H9 (cell line): ENCODE results near the gene NEMF. TPM values are rescaled to one million over a fixed set of nuclear protein-coding genes. Genes with fewer than 3 reads are reported as not detected.

Source experiments
- DNase-seq: peaks from one replicate; pipeline ENCODE4 v3.0.0-alpha.2; 2017
- H2AFZ ChIP-seq: one replicate; pipeline ENCODE4 v1.6.1; 2013; ENCODE audit warnings: mild to moderate bottlenecking, low read length, control low read depth, moderate library complexity
- H2AK5ac ChIP-seq: 2 replicates; pipeline ENCODE4 v1.6.1; 2013; ENCODE audit warnings: low read length, control low read depth, mixed read lengths; ENCODE audit not compliant: insufficient read length
- H2BK120ac ChIP-seq: one replicate; pipeline ENCODE4 v1.6.1; 2013; ENCODE audit warnings: low read depth, mild to moderate bottlenecking, low read length, control low read depth, inconsistent platforms; ENCODE audit not compliant: poor library complexity, severe bottlenecking
- H2BK12ac ChIP-seq: 2 replicates; pipeline ENCODE4 v1.6.1; 2013; ENCODE audit warnings: low read length, control low read depth, mixed read lengths, low read depth; ENCODE audit not compliant: insufficient read length
- H2BK15ac ChIP-seq: 2 replicates; pipeline ENCODE4 v1.6.1; 2013; ENCODE audit warnings: low read depth, low read length, control low read depth
- H2BK20ac ChIP-seq: one replicate; pipeline ENCODE4 v1.6.1; 2013; ENCODE audit warnings: low read depth, mild to moderate bottlenecking, low read length, control low read depth, inconsistent platforms; ENCODE audit not compliant: poor library complexity, severe bottlenecking
- H2BK5ac ChIP-seq: 2 replicates; pipeline ENCODE4 v1.6.1; 2013; ENCODE audit warnings: low read length, control low read depth, mixed read lengths; ENCODE audit not compliant: insufficient read length
- H3K14ac ChIP-seq: 2 replicates; pipeline ENCODE4 v1.6.1; 2013; ENCODE audit warnings: low read length, control low read depth; ENCODE audit not compliant: insufficient read depth
- H3K18ac ChIP-seq: 2 replicates; pipeline ENCODE4 v1.6.1; 2013; ENCODE audit warnings: low read depth, mild to moderate bottlenecking, mixed read lengths, low read length, control low read depth; ENCODE audit not compliant: insufficient read length
- H3K23ac ChIP-seq: 2 replicates; pipeline ENCODE4 v1.6.1; 2013; ENCODE audit warnings: low read length, control low read depth, mixed read lengths, low read depth; ENCODE audit not compliant: insufficient read length
- H3K23me2 ChIP-seq: 2 replicates; pipeline ENCODE4 v1.6.1; 2013; ENCODE audit warnings: low read depth, mild to moderate bottlenecking, mixed read lengths, low read length, control low read depth; ENCODE audit not compliant: insufficient read length, poor library complexity, severe bottlenecking
- H3K27ac ChIP-seq: 2 replicates; pipeline ENCODE4 v1.5.1; 2013; ENCODE audit warnings: low read length, control low read depth, mixed read lengths, low read depth; ENCODE audit not compliant: insufficient read length
- H3K27me3 ChIP-seq: 2 replicates; pipeline ENCODE4 v1.6.1; 2013; ENCODE audit warnings: low read length, control low read depth, inconsistent platforms; ENCODE audit not compliant: insufficient read depth
- H3K4ac ChIP-seq: 2 replicates; pipeline ENCODE4 v1.6.1; 2013; ENCODE audit warnings: low read depth, mild to moderate bottlenecking, control low read depth, inconsistent platforms, low read length, moderate library complexity
- H3K4me1 ChIP-seq: 2 replicates; pipeline ENCODE4 v1.6.1; 2013; ENCODE audit warnings: low read length, control low read depth, inconsistent platforms; ENCODE audit not compliant: insufficient read depth
- H3K4me2 ChIP-seq: 2 replicates; pipeline ENCODE4 v1.6.1; 2013; ENCODE audit warnings: low read length, control low read depth, mixed read lengths; ENCODE audit not compliant: insufficient read length, insufficient read depth
- H3K56ac ChIP-seq: 2 replicates; pipeline ENCODE4 v1.6.1; 2013; ENCODE audit warnings: low read depth, mild to moderate bottlenecking, mixed read lengths, low read length, control low read depth; ENCODE audit not compliant: insufficient read length
- H3K79me1 ChIP-seq: 2 replicates; pipeline ENCODE4 v1.6.1; 2013; ENCODE audit warnings: low read depth, mild to moderate bottlenecking, moderate library complexity, low read length, control low read depth, inconsistent platforms; ENCODE audit not compliant: insufficient read depth, poor library complexity, severe bottlenecking
- H3K79me2 ChIP-seq: 2 replicates; pipeline ENCODE4 v1.6.1; 2013; ENCODE audit warnings: low read length, control low read depth, inconsistent platforms; ENCODE audit not compliant: insufficient read depth
- H3K9ac ChIP-seq: 2 replicates; pipeline ENCODE4 v1.6.1; 2013; ENCODE audit warnings: low read length, control low read depth, mixed read lengths; ENCODE audit not compliant: insufficient read length; ENCODE audit errors: extremely low read depth
- H3K9me3 ChIP-seq: one replicate; pipeline ENCODE4 v1.6.1; 2013; ENCODE audit warnings: low read depth, low read length, inconsistent platforms; ENCODE audit not compliant: control insufficient read depth
- H3T11ph ChIP-seq: one replicate; pipeline ENCODE4 v1.6.1; 2013; ENCODE audit warnings: mild to moderate bottlenecking, low read length, control low read depth, inconsistent platforms
- H4K20me1 ChIP-seq: one replicate; pipeline ENCODE4 v1.6.1; 2013; ENCODE audit not compliant: control insufficient read depth, insufficient read length, insufficient read depth
- H4K5ac ChIP-seq: 2 replicates; pipeline ENCODE4 v1.6.1; 2013; ENCODE audit warnings: low read depth, mild to moderate bottlenecking, mixed read lengths, low read length, control low read depth; ENCODE audit not compliant: insufficient read length
- H4K8ac ChIP-seq: replicated peaks from 2 replicates; pipeline ENCODE4 v1.6.1; 2013; ENCODE audit warnings: low read length, control low read depth, mixed read lengths, low read depth; ENCODE audit not compliant: insufficient read length
- H4K91ac ChIP-seq: 2 replicates; pipeline ENCODE4 v1.6.1; 2013; ENCODE audit warnings: low read depth, mild to moderate bottlenecking, moderate library complexity, mixed read lengths, low read length, control low read depth; ENCODE audit not compliant: insufficient read length
- H3K27ac Mint-ChIP-seq, 3 experiments: 2 replicates in 2 of 3; 3 replicates in 1 of 3; pipeline ENCODE4 v1.8.0; 2020 to 2021; ENCODE audit warnings: mixed read lengths in 3 of 3, mild to moderate bottlenecking in 1 of 3, moderate library complexity in 1 of 3
- H3K27me3 Mint-ChIP-seq: 2 replicates; pipeline ENCODE4 v1.8.0; 2021; ENCODE audit warnings: low read depth, mild to moderate bottlenecking, moderate library complexity, mixed read lengths
- H3K36me3 Mint-ChIP-seq, 3 experiments: 2 replicates in 2 of 3; 3 replicates in 1 of 3; pipeline ENCODE4 v1.8.0; 2020 to 2021; ENCODE audit warnings: low read depth in 3 of 3, mixed read lengths in 3 of 3; ENCODE audit not compliant: insufficient read depth in 1 of 3
- H3K4me1 Mint-ChIP-seq, 2 experiments: 2 replicates each; pipeline ENCODE4 v1.8.0; 2020; ENCODE audit warnings: mixed read lengths in 2 of 2
- H3K4me3 Mint-ChIP-seq, 2 experiments: 2 replicates in 1 of 2; 3 replicates in 1 of 2; pipeline ENCODE4 v1.8.0; 2020 to 2021; ENCODE audit warnings: mild to moderate bottlenecking in 2 of 2, mixed read lengths in 2 of 2, moderate library complexity in 1 of 2
- H3K9me3 Mint-ChIP-seq, 2 experiments: 2 replicates in 1 of 2; 3 replicates in 1 of 2; pipeline ENCODE4 v1.8.0; 2020; ENCODE audit warnings: mild to moderate bottlenecking in 2 of 2, mixed read lengths in 2 of 2, moderate library complexity in 1 of 2
- WGBS: extraction: QIAGEN DNeasy Blood & Tissue Kit; methylation state at CpG from one replicate; pipeline ENCODE4 v1.1.7; 2013; ENCODE audit warnings: missing lambda C conversion rate, low lambda C conversion rate, mixed read lengths; ENCODE audit not compliant: insufficient read length; ENCODE audit errors: extremely low coverage; 5-methylcytosine and 5-hydroxymethylcytosine counted together
- total RNA-seq: library from RNA; stranded (reverse); gene quantifications from 2 replicates; pipeline ENCODE4 v1.2.1, GENCODE V29; 2021
- TF ChIP-seq, protein P1 (sequence below): fragments of 200-600 bp; sonication (generic); conservative IDR thresholded peaks from 3 replicates; pipeline ENCODE4 v1.8.0; 2021; ENCODE audit warnings: antibody characterized with exemption, mild to moderate bottlenecking

Gene NEMF
- total RNA-seq, 1 experiment from 2014 or later, result 57.4 TPM

DNA sequence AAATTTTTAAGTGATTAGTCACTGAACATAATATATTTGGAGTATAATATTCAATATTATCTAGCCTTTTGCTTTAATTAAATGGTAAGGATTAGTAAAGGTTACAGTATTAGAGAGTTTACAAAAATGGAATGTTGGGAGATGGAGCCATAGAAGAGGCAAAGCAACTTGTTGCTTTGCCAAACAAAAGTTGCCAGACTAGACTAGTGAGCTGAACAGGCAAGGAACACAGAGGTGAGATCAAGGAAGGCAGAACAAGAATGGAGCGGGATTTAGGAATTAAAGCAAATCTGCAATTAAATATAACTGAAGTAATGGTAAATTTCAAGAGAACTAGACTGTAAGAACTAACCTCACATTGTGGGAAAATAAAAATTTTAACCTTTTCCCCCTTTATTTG, 45.4 kb upstream of the NEMF start:
- Histone ChIP-seq H3K79me1 (no peaks in the 10 kb centered on the region), H2BK120ac (no peak overlapping the region), H2BK12ac (no peak overlapping the region), H3K23ac (no peak overlapping the region), H3T11ph (no peak overlapping the region), H3K56ac (no peak overlapping the region), H3K14ac (no peak overlapping the region), H3K4me2 (no peak overlapping the region), H4K8ac (no peak overlapping the region), H3K18ac (no peak overlapping the region), H4K5ac (no peak overlapping the region), H3K4ac (no peak overlapping the region), H4K91ac (no peak overlapping the region), H2BK15ac (no peak overlapping the region), H4K20me1 (no peaks in the 10 kb centered on the region), H3K23me2 (peaks cover 9% of the 10 kb centered on the region), H2BK5ac (no peak overlapping the region), H2AFZ (no peak overlapping the region), H3K9me3 (no peaks in the 10 kb centered on the region), H3K9ac (no peak overlapping the region), H3K79me2 (peaks cover 20% of the 10 kb centered on the region; the same call in 1 of the 2 replicates), H3K27ac (no peak overlapping the region), H2BK20ac (no peak overlapping the region), H3K27me3 (no peaks in the 10 kb centered on the region), H2AK5ac (no peak overlapping the region), H3K4me1 (no peaks in the 10 kb centered on the region)
- peak overlapping the region in 1 of 3 experiments; percentile 6; a peak in 1 of 7 replicates for H3K27ac Mint-ChIP-seq
- H3K4me1 Mint-ChIP-seq, result peaks cover 28 to 32% of the 10 kb centered on the region in 2 experiments
- TF ChIP-seq, protein P1, sequence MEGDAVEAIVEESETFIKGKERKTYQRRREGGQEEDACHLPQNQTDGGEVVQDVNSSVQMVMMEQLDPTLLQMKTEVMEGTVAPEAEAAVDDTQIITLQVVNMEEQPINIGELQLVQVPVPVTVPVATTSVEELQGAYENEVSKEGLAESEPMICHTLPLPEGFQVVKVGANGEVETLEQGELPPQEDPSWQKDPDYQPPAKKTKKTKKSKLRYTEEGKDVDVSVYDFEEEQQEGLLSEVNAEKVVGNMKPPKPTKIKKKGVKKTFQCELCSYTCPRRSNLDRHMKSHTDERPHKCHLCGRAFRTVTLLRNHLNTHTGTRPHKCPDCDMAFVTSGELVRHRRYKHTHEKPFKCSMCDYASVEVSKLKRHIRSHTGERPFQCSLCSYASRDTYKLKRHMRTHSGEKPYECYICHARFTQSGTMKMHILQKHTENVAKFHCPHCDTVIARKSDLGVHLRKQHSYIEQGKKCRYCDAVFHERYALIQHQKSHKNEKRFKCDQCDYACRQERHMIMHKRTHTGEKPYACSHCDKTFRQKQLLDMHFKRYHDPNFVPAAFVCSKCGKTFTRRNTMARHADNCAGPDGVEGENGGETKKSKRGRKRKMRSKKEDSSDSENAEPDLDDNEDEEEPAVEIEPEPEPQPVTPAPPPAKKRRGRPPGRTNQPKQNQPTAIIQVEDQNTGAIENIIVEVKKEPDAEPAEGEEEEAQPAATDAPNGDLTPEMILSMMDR, result no peak
- no peaks in the 10 kb centered on the region for H3K9me3 Mint-ChIP-seq
- H3K27me3 Mint-ChIP-seq, result no peaks in the 10 kb centered on the region
- H3K36me3 Mint-ChIP-seq, result peaks cover 15 to 27% (median 21%) of the 10 kb centered on the region in 3 experiments
- no peak for DNase-seq
- H3K4me3 Mint-ChIP-seq, result no peak overlapping the region
- no CpG with 5 or more reads among the region's 1 CpG for WGBS
